ENCODE measurements around the gene KIAA1958. TPM values are rescaled to one million over a fixed set of nuclear protein-coding genes. Genes with fewer than 3 reads are reported as not detected.

Gene KIAA1958
- total RNA-seq, 2 donors from 2014 or later = 5.8 to 6.0 TPM

- H3K27me3 ChIP-seq (replicated peaks; ENCODE audit: insufficient read depth) = no peaks in the 10 kb centered on the region
- DNase-seq (ENCODE audit: low spot score) (no peak), ATAC-seq (ENCODE audit: insufficient number of reproducible peaks, low FRiP score, low read depth) (no peak)
- no peaks in the 10 kb centered on the region for H3K4me1 ChIP-seq (ENCODE audit: control insufficient read depth in 1 of 2, low read depth in 2 of 2)
- no peaks in the 10 kb centered on the region for H3K9me3 ChIP-seq
- TF ChIP-seq, protein P1, sequence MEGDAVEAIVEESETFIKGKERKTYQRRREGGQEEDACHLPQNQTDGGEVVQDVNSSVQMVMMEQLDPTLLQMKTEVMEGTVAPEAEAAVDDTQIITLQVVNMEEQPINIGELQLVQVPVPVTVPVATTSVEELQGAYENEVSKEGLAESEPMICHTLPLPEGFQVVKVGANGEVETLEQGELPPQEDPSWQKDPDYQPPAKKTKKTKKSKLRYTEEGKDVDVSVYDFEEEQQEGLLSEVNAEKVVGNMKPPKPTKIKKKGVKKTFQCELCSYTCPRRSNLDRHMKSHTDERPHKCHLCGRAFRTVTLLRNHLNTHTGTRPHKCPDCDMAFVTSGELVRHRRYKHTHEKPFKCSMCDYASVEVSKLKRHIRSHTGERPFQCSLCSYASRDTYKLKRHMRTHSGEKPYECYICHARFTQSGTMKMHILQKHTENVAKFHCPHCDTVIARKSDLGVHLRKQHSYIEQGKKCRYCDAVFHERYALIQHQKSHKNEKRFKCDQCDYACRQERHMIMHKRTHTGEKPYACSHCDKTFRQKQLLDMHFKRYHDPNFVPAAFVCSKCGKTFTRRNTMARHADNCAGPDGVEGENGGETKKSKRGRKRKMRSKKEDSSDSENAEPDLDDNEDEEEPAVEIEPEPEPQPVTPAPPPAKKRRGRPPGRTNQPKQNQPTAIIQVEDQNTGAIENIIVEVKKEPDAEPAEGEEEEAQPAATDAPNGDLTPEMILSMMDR (IDR thresholded peaks at IDR 0.05) = no peak
- peaks cover 36% of the 10 kb centered on the region for H3K36me3 ChIP-seq
- no peak overlapping the region for H3K4me3 ChIP-seq
- no peak overlapping the region for H3K27ac ChIP-seq
Measured at GRCh38 chr9:112689161-112689740, 202.6 kb downstream of the KIAA1958 start.

GRCh38 chr9:112694706-112695555 is 208.3 kb downstream of the KIAA1958 start:
- no peaks in the 10 kb centered on the region for H3K9me3 ChIP-seq
- H3K27ac ChIP-seq = no peak overlapping the region
- DNase-seq (ENCODE audit: low spot score) (no peak), ATAC-seq (ENCODE audit: insufficient number of reproducible peaks, low FRiP score, low read depth) (no peak)
- TF ChIP-seq, protein P1 (IDR thresholded peaks at IDR 0.05) = no peak
- no peak overlapping the region for H3K4me3 ChIP-seq
- H3K4me1 ChIP-seq (ENCODE audit: control insufficient read depth in 1 of 2, low read depth in 2 of 2) = no peaks in the 10 kb centered on the region
- peaks cover 13% of the 10 kb centered on the region for H3K36me3 ChIP-seq
- no peaks in the 10 kb centered on the region for H3K27me3 ChIP-seq (replicated peaks; ENCODE audit: insufficient read depth)

- no peaks in the 10 kb centered on the region for H3K4me1 ChIP-seq (ENCODE audit: control insufficient read depth in 1 of 2, low read depth in 2 of 2)
- DNase-seq (ENCODE audit: low spot score) = no peak
- no peak overlapping the region for H3K27ac ChIP-seq
- TF ChIP-seq, protein P1 (IDR thresholded peaks at IDR 0.05) = no peak
- peaks cover 6% of the 10 kb centered on the region for H3K36me3 ChIP-seq
- ATAC-seq (ENCODE audit: insufficient number of reproducible peaks, low FRiP score, low read depth) = no peak
- H3K9me3 ChIP-seq = no peaks in the 10 kb centered on the region
- H3K27me3 ChIP-seq (replicated peaks; ENCODE audit: insufficient read depth) = no peaks in the 10 kb centered on the region
- H3K4me3 ChIP-seq = no peak overlapping the region
Measured at GRCh38 chr9:112696461-112696860, 209.8 kb downstream of the KIAA1958 start.

DNA sequence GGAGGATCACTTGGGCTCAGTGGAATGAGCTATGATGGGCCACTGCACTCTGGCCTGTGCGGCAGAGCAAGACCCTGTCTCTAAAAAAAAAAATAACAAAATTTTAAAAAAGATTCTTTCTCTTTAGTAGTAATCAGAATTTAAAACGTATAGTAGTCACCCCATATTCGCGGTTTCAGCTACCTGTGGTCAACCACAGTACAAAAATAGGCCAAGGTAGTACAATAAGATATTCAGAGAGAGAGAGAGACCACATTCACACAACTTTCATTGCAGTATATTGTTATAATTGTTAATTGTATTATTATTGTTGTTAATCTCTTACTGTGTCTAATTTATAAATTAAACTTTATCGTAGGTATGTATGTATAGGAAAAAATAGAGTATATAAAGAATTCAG is 212.6 kb downstream of the KIAA1958 start:
- Histone ChIP-seq H3K36me3 (no peaks in the 10 kb centered on the region), H3K4me1 (ENCODE audit: control insufficient read depth in 1 of 2, low read depth in 2 of 2) (no peaks in the 10 kb centered on the region), H3K9me3 (no peaks in the 10 kb centered on the region), H3K27ac (no peak overlapping the region), H3K27me3 (replicated peaks; ENCODE audit: insufficient read depth) (no peaks in the 10 kb centered on the region), H3K4me3 (no peak overlapping the region)
- no peak for DNase-seq (ENCODE audit: low spot score)
- no peak for ATAC-seq (ENCODE audit: insufficient number of reproducible peaks, low FRiP score, low read depth)
- TF ChIP-seq, protein P1 (IDR thresholded peaks at IDR 0.05) = no peak

DNA sequence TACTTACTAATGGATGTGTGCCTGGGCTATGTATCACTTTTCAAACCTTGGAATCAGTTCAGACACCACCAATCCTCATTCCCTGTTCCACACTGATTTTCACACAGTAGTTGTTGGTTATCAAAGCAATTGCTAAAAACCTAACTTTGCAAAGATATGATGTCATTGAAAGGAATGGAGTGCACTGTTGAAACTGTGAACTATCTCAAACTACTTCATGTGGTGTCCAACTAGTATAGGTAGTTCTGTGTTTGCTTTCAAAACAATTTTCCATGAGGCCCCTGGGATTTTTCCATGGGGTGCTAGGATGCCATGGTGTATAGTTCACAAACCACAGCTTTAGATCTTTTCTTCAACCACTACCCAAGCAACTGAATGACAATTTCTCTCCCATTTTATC is 213.5 kb downstream of the KIAA1958 start:
- Histone ChIP-seq H3K4me3 (no peak overlapping the region), H3K4me1 (ENCODE audit: control insufficient read depth in 1 of 2, low read depth in 2 of 2) (no peaks in the 10 kb centered on the region), H3K27ac (no peak overlapping the region), H3K36me3 (no peaks in the 10 kb centered on the region), H3K27me3 (replicated peaks; ENCODE audit: insufficient read depth) (no peaks in the 10 kb centered on the region), H3K9me3 (no peaks in the 10 kb centered on the region)
- TF ChIP-seq, protein P1 (IDR thresholded peaks at IDR 0.05) = no peak
- ATAC-seq (ENCODE audit: insufficient number of reproducible peaks, low FRiP score, low read depth) (no peak), DNase-seq (ENCODE audit: low spot score) (no peak)

All from thoracic aorta (tissue), 2 donors.